SU-DHL-6 (cell line): ENCODE measurements around the gene CADM4.

Experiments used
- H2AFZ ChIP-seq: fragments of 200-600 bp; sonication (generic); 2 replicates; pipeline ENCODE4 v1.6.1; 2014; ENCODE audit warnings: low read depth, mild to moderate bottlenecking, moderate library complexity, mixed read lengths, antibody characterized with exemption, low read length; ENCODE audit not compliant: severe bottlenecking
- H3F3A ChIP-seq: fragments of 200-600 bp; shearing (Covaris generic); 2 replicates; pipeline ENCODE4 v1.6.0; 2016; ENCODE audit warnings: antibody characterized with exemption, mild to moderate bottlenecking; ENCODE audit not compliant: insufficient read depth
- H3K27ac ChIP-seq: fragments of 200-600 bp; sonication (generic); 2 replicates; pipeline ENCODE4 v1.5.1; 2016; ENCODE audit warnings: low read depth, mild to moderate bottlenecking, low read length, moderate library complexity, mixed read lengths
- H3K27me3 ChIP-seq: fragments of 200-600 bp; sonication (generic), shearing (Covaris generic); 2 replicates; pipeline ENCODE4 v1.6.0; 2014; ENCODE audit warnings: mild to moderate bottlenecking, low read length
- H3K36me3 ChIP-seq: fragments of 200-600 bp; sonication (generic); 2 replicates; pipeline ENCODE4 v1.6.1; 2014; ENCODE audit warnings: mild to moderate bottlenecking, low read length, mixed read lengths
- H3K4me2 ChIP-seq: fragments of 300-600, 200-600 bp; shearing (Covaris generic), sonication (generic); 2 replicates; pipeline ENCODE4 v1.6.0; 2014; ENCODE audit warnings: low read length, low read depth, mild to moderate bottlenecking; ENCODE audit not compliant: poor library complexity, severe bottlenecking
- H3K4me3 ChIP-seq: fragments of 200-600 bp; sonication (generic); 2 replicates; pipeline ENCODE4 v1.5.1; 2014; ENCODE audit warnings: antibody characterized with exemption, low read length, mild to moderate bottlenecking, mixed read lengths; ENCODE audit not compliant: insufficient read depth, poor library complexity, severe bottlenecking
- H3K79me2 ChIP-seq: fragments of 200-600 bp; sonication (generic); 2 replicates; pipeline ENCODE4 v1.6.1; 2014; ENCODE audit warnings: mild to moderate bottlenecking, low read length, moderate library complexity; ENCODE audit not compliant: insufficient read depth
- H3K9ac ChIP-seq: fragments of 200-600 bp; sonication (generic); 2 replicates; pipeline ENCODE4 v1.7.0; 2014; ENCODE audit warnings: mild to moderate bottlenecking, low read length
- H3K9me2 ChIP-seq: fragments of 200-600 bp; sonication (generic); replicated peaks from 2 replicates; pipeline ENCODE4 v1.6.1; 2014; ENCODE audit warnings: low read length; ENCODE audit not compliant: insufficient read depth
- H3K9me3 ChIP-seq: fragments of 200-600 bp; sonication (generic); 2 replicates; pipeline ENCODE4 v1.6.1; 2014; ENCODE audit warnings: low read length, mixed read lengths; ENCODE audit not compliant: insufficient read depth
- H4K20me1 ChIP-seq: fragments of 200-600 bp; sonication (generic); 2 replicates; pipeline ENCODE4 v1.6.1; 2014; ENCODE audit warnings: low read depth, mild to moderate bottlenecking, antibody characterized with exemption, low read length, moderate library complexity, mixed read lengths
- CTCF ChIP-seq: fragments of 200-600 bp; sonication (generic); IDR thresholded peaks from one replicate; pipeline ENCODE4 v1.5.1; 2017; ENCODE audit warnings: antibody characterized with exemption, mild to moderate bottlenecking, low read length, moderate library complexity; ENCODE audit not compliant: insufficient read depth, poor library complexity, severe bottlenecking
- EZH2phosphoT487 ChIP-seq: fragments of 200-600 bp; sonication (generic), shearing (Covaris generic); conservative IDR thresholded peaks from 2 replicates; pipeline ENCODE4 v1.6.1; 2018; ENCODE audit warnings: mild to moderate bottlenecking, antibody characterized with exemption, low read length, moderate library complexity, mixed read lengths

The CADM4 gene

GRCh38 chr19:43622070-43622469 is 17.6 kb downstream of the CADM4 start:
- no peaks in the 10 kb centered on the region for H3K27me3 ChIP-seq
- no peak overlapping the region for H3K9ac ChIP-seq
- H3K36me3 ChIP-seq, result no peaks in the 10 kb centered on the region
- no peak for TF ChIP-seq CTCF
- TF ChIP-seq EZH2phosphoT487, result no peak
- H3K9me2 ChIP-seq, result no peaks in the 10 kb centered on the region
- H3K27ac ChIP-seq, result 0 out of 2 replicates have a peak overlapping the region, but pooled peaks have one; percentile 6
- no peak overlapping the region for H3K4me2 ChIP-seq
- H3K9me3 ChIP-seq, result no peaks in the 10 kb centered on the region
- H3K4me3 ChIP-seq, result no peak overlapping the region
- no peaks in the 10 kb centered on the region for H4K20me1 ChIP-seq
- H2AFZ ChIP-seq, result no peak overlapping the region
- peaks cover 18% of the 10 kb centered on the region for H3K79me2 ChIP-seq
- H3F3A ChIP-seq, result peaks cover 23% of the 10 kb centered on the region

GRCh38 chr19:43620061-43621001 is 19.3 kb downstream of the CADM4 start:
- TF ChIP-seq CTCF (no peak), EZH2phosphoT487 (no peak)
- H3K4me3 ChIP-seq, result peak overlapping the region; percentile 65
- H3K4me2 ChIP-seq, result peak overlapping the region; percentile 78
- no peaks in the 10 kb centered on the region for H3K36me3 ChIP-seq
- peaks cover 35% of the 10 kb centered on the region for H3K79me2 ChIP-seq
- H3K27ac ChIP-seq, result peak overlapping the region; percentile 48
- peaks cover 23% of the 10 kb centered on the region for H3F3A ChIP-seq
- H3K27me3 ChIP-seq, result no peaks in the 10 kb centered on the region
- H3K9me3 ChIP-seq, result no peaks in the 10 kb centered on the region
- H3K9me2 ChIP-seq, result no peaks in the 10 kb centered on the region
- H4K20me1 ChIP-seq, result no peaks in the 10 kb centered on the region
- H3K9ac ChIP-seq, result peak overlapping the region; percentile 75
- H2AFZ ChIP-seq, result peak overlapping the region; percentile 11

GRCh38 chr19:43619262-43620060 is 20.2 kb downstream of the CADM4 start, which contains the start of gene ZNF428:
ZNF428 (minus strand) TSS chr19:43619629; CDS start chr19:43614304, 5,325 bp downstream.
- no peaks in the 10 kb centered on the region for H3K9me3 ChIP-seq
- TF ChIP-seq CTCF (no peak), EZH2phosphoT487 (no peak)
- H3K4me2 ChIP-seq, result peak within 1 kb of the TSS; percentile 78
- peak within 1 kb of the TSS; percentile 75 for H3K9ac ChIP-seq
- H3K79me2 ChIP-seq, result peaks cover 37% of the 10 kb centered on the region
- H3K4me3 ChIP-seq, result peak within 1 kb of the TSS; percentile 65
- H4K20me1 ChIP-seq, result no peaks in the 10 kb centered on the region
- no peaks in the 10 kb centered on the region for H3K27me3 ChIP-seq
- H3K9me2 ChIP-seq, result no peaks in the 10 kb centered on the region
- peak within 1 kb of the TSS; percentile 69 for H3K27ac ChIP-seq
- H3K36me3 ChIP-seq, result no peaks in the 10 kb centered on the region
- peak within 1 kb of the TSS; percentile 83 for H2AFZ ChIP-seq
- peaks cover 21% of the 10 kb centered on the region for H3F3A ChIP-seq
